GM18909 (cell line): Measurements from ENCODE around the gene FBXO31.

ENCODE experiments used
- ATAC-seq: cut with Tn5 transposase; IDR thresholded peaks from one replicate; pipeline ENCODE4 v1.9.1; 2021; ENCODE audit warnings: mild to moderate bottlenecking; ENCODE audit not compliant: unreplicated experiment, poor library complexity

The FBXO31 gene

GRCh38 chr16:87331241-87331801, 52.3 kb downstream of the FBXO31 start:
- no peak for ATAC-seq

- no peak for ATAC-seq
Measured at GRCh38 chr16:87330646-87331045, 52.9 kb downstream of the FBXO31 start.

GRCh38 chr16:87330257-87330624, 53.3 kb downstream of the FBXO31 start:
- no peak for ATAC-seq

- ATAC-seq = no peak
Measured at GRCh38 chr16:87329436-87330256, 53.9 kb downstream of the FBXO31 start.

- no peak for ATAC-seq
Measured at GRCh38 chr16:87328846-87329245, 54.7 kb downstream of the FBXO31 start.

- ATAC-seq = no peak
Measured at GRCh38 chr16:87327798-87328495, 55.6 kb downstream of the FBXO31 start.

- ATAC-seq = no peak
Measured at GRCh38 chr16:87326151-87326571, 57.4 kb downstream of the FBXO31 start.

GRCh38 chr16:87325423-87325858, 58.1 kb downstream of the FBXO31 start:
- no peak for ATAC-seq

- no peak for ATAC-seq
Measured at GRCh38 chr16:87324411-87325275, 58.9 kb downstream of the FBXO31 start.

GRCh38 chr16:87323727-87324410, 59.7 kb downstream of the FBXO31 start:
- ATAC-seq = no peak

- ATAC-seq = no peak
Measured at GRCh38 chr16:87322833-87323726, 60.5 kb downstream of the FBXO31 start.

GRCh38 chr16:87322360-87322759, 61.2 kb downstream of the FBXO31 start:
- no peak for ATAC-seq

GRCh38 chr16:87321336-87322107, 62.1 kb downstream of the FBXO31 start:
- no peak for ATAC-seq

- ATAC-seq = no peak
Measured at GRCh38 chr16:87320510-87321227, 62.9 kb downstream of the FBXO31 start.

GRCh38 chr16:87319997-87320491, 63.5 kb downstream of the FBXO31 start:
- ATAC-seq = no peak

GRCh38 chr16:87319011-87319410, 64.6 kb downstream of the FBXO31 start:
- no peak for ATAC-seq
